ENCODE measurements around the gene PCDHGA3. TPM values are rescaled to one million over a fixed set of nuclear protein-coding genes. Genes with fewer than 3 reads are reported as not detected.

Gene PCDHGA3
- total RNA-seq (1 to 10 TPM in 3 of 4 donors, under 1 TPM in 1; 0.97 to 2.4 (median 1.7) TPM), polyA plus RNA-seq (under 1 TPM; 0.33 to 0.67 (median 0.34) TPM)
- long read RNA-seq, donor 1, partial matches to known transcripts: 0 of 2 reads
- long read RNA-seq, donor 1, other reads (novel, unspliced or antisense): 0 of 2 reads
- long read RNA-seq, donor 2, partial matches to known transcripts: 0 of 2 reads
- long read RNA-seq, donor 2, other reads (novel, unspliced or antisense): 1 of 2 reads

GRCh38 chr5:141343242-141343952 lies at the start of gene PCDHGA3:
Gene PCDHGA3 (plus strand): TSS chr5:141343829. CDS start chr5:141344034, 205 bp downstream.
- ATAC-seq: peak; percentile 68 to 84 (median 79)

GRCh38 chr5:141298376-141298775 lies 45.3 kb upstream of the PCDHGA3 start:
- 77 to 96% (median 91%) methylated on average over 4 of the region's 4 CpGs for WGBS, 3 donors
- TF ChIP-seq, protein P1, sequence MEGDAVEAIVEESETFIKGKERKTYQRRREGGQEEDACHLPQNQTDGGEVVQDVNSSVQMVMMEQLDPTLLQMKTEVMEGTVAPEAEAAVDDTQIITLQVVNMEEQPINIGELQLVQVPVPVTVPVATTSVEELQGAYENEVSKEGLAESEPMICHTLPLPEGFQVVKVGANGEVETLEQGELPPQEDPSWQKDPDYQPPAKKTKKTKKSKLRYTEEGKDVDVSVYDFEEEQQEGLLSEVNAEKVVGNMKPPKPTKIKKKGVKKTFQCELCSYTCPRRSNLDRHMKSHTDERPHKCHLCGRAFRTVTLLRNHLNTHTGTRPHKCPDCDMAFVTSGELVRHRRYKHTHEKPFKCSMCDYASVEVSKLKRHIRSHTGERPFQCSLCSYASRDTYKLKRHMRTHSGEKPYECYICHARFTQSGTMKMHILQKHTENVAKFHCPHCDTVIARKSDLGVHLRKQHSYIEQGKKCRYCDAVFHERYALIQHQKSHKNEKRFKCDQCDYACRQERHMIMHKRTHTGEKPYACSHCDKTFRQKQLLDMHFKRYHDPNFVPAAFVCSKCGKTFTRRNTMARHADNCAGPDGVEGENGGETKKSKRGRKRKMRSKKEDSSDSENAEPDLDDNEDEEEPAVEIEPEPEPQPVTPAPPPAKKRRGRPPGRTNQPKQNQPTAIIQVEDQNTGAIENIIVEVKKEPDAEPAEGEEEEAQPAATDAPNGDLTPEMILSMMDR (IDR thresholded peaks at IDR 0.05): no peak
- intact Hi-C loops (cut with DNase I): no loop called here
- no peak for ATAC-seq
- no peak for DNase-seq
- H3K27me3 ChIP-seq (ENCODE audit: insufficient read depth in 3 of 3, low read length in 2 of 3): no peaks in the 10 kb centered on the region
- no peak overlapping the region for H3K27ac ChIP-seq
- no peaks in the 10 kb centered on the region for H3K4me1 ChIP-seq
- H3K36me3 ChIP-seq (ENCODE audit: insufficient read depth in 1 of 2, low read depth in 1 of 2): no peaks in the 10 kb centered on the region
- H3K9me3 ChIP-seq: peaks cover 30% of the 10 kb centered on the region
- no peak overlapping the region for H3K4me3 ChIP-seq

More at GRCh38 chr5:141343242-141343952, at the start of gene PCDHGA3:
- H3K36me3 ChIP-seq (ENCODE audit: insufficient read depth in 1 of 2, low read depth in 1 of 2): no peaks in the 10 kb centered on the region
- no peak for DNase-seq
- H3K4me3 ChIP-seq: peak within 1 kb of the TSS; percentile 56
- intact Hi-C loops (cut with DNase I): no loop called here
- 25% methylated on average over 9 of the region's 9 CpGs for WGBS, 3 donors
- TF ChIP-seq, protein P1 (IDR thresholded peaks at IDR 0.05): peak; percentile 41
- peaks cover 23% of the 10 kb centered on the region for H3K9me3 ChIP-seq
- H3K27ac ChIP-seq: peak within 1 kb of the TSS; percentile 50
- H3K4me1 ChIP-seq: no peaks in the 10 kb centered on the region
- H3K27me3 ChIP-seq (ENCODE audit: insufficient read depth in 3 of 3, low read length in 2 of 3): peaks cover 0 to 28% (median 18%) of the 10 kb centered on the region in 3 donors

DNA sequence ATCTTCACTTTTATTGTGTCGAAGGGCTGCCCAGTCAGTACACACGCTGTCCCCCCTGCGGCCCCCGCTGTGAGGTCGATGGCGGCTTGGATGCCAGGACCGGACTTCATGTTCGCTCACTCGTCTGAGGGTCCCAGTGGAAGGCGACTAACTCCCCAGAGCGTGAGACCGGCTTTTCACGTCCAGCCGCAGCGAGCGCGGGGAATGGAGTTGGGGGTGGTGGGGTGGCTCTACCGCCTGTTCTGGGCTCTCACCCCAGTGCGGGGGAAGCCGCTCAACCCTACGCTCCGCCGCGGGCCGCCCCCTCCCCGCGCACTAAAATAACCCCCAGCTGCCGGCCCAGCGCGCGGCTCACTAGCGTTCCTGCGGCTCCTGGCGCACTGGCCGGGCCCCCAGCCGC lies 39.9 kb upstream of the PCDHGA3 start, which contains the start of gene SLC25A2:
Gene SLC25A2, minus strand, starts transcription at position 294 of the 400 bp plus-strand sequence. Its CDS starts 184 bp downstream, at position 110.
- Histone ChIP-seq H3K36me3 (ENCODE audit: insufficient read depth in 1 of 2, low read depth in 1 of 2) (no peaks in the 10 kb centered on the region), H3K4me3 (no peak within 1 kb of the TSS), H3K27ac (no peak within 1 kb of the TSS), H3K4me1 (no peaks in the 10 kb centered on the region), H3K9me3 (peaks cover 54% of the 10 kb centered on the region), H3K27me3 (ENCODE audit: insufficient read depth in 3 of 3, low read length in 2 of 3) (no peaks in the 10 kb centered on the region)
- TF ChIP-seq, protein P1 (IDR thresholded peaks at IDR 0.05): no peak
- no peak for ATAC-seq
- intact Hi-C loops (cut with DNase I): no loop called here
- 31 to 37% (median 34%) methylated on average over 32 to 36 of the region's 36 CpGs for WGBS, 3 donors
- no peak for DNase-seq

- intact Hi-C loops (cut with DNase I): no loop called here
- Histone ChIP-seq H3K27ac (no peak overlapping the region), H3K9me3 (peaks cover 47% of the 10 kb centered on the region), H3K4me3 (no peak overlapping the region), H3K36me3 (ENCODE audit: insufficient read depth in 1 of 2, low read depth in 1 of 2) (peaks cover 0 to 4% of the 10 kb centered on the region in 2 donors), H3K4me1 (no peaks in the 10 kb centered on the region), H3K27me3 (ENCODE audit: insufficient read depth in 3 of 3, low read length in 2 of 3) (no peaks in the 10 kb centered on the region)
- DNase-seq (no peak), ATAC-seq (no peak)
- TF ChIP-seq, protein P1 (IDR thresholded peaks at IDR 0.05): no peak
- WGBS, 3 donors: 97 to 100% (median 98%) methylated on average over 1 of the region's 1 CpG
Measured at GRCh38 chr5:141306630-141307029, 37.0 kb upstream of the PCDHGA3 start.

Data from psoas muscle (tissue), 8 donors.